CD4-positive, CD25-positive, alpha-beta regulatory T cell (primary cell): Measurements from ENCODE around the gene WNT7B. TPM values are rescaled to one million over a fixed set of nuclear protein-coding genes. Genes with fewer than 3 reads are reported as not detected.

ENCODE experiments used
- ATAC-seq, 2 donors: fragments of 150-1000 bp; cut with Tn5 transposase; one replicate each; pipeline ENCODE4 v1.10.0; 2021; ENCODE audit warnings: low read depth in 2 of 2, moderate number of reproducible peaks in 2 of 2, moderate library complexity in 1 of 2
- DNase-seq, 3 donors: peaks; one replicate each; pipeline versions ENCODE4 v3.0.0 to v3.0.0-alpha.2; 2012 to 2022; ENCODE audit warnings: mixed read lengths in 1 of 3
- H3K27ac ChIP-seq: one replicate; pipeline ENCODE4 v1.7.0; 2013; ENCODE audit warnings: mild to moderate bottlenecking, low read length; ENCODE audit not compliant: insufficient read depth, poor library complexity, severe bottlenecking
- H3K27me3 ChIP-seq: one replicate; pipeline ENCODE4 v1.7.0; 2013; ENCODE audit warnings: low read length; ENCODE audit not compliant: control insufficient read depth, insufficient read depth
- H3K36me3 ChIP-seq: one replicate; pipeline ENCODE4 v1.7.0; 2013; ENCODE audit warnings: mild to moderate bottlenecking, low read length, moderate library complexity; ENCODE audit not compliant: control insufficient read depth, insufficient read depth
- H3K4me1 ChIP-seq: 2 replicates; pipeline ENCODE4 v1.7.0; 2013; ENCODE audit warnings: mild to moderate bottlenecking, low read length; ENCODE audit not compliant: insufficient read depth, control insufficient read depth, poor library complexity, severe bottlenecking
- H3K4me3 ChIP-seq: one replicate; pipeline ENCODE4 v1.7.0; 2013; ENCODE audit warnings: low read depth, mild to moderate bottlenecking, low read length, moderate library complexity
- H3K9me3 ChIP-seq, 2 experiments: 1 replicate in 1 of 2; 2 replicates in 1 of 2; pipeline ENCODE4 v1.7.0; 2013; ENCODE audit warnings: low read length in 2 of 2, mild to moderate bottlenecking in 1 of 2, moderate library complexity in 1 of 2; ENCODE audit not compliant: control insufficient read depth in 2 of 2
- H3K27ac Mint-ChIP-seq, 3 donors: one replicate each; pipeline ENCODE4 v1.8.0; 2020 to 2022; ENCODE audit warnings: mild to moderate bottlenecking in 3 of 3, mixed read lengths in 3 of 3, moderate library complexity in 2 of 3
- H3K27me3 Mint-ChIP-seq: one replicate; pipeline ENCODE4 v1.8.0; 2022; ENCODE audit warnings: mild to moderate bottlenecking, mixed read lengths
- H3K36me3 Mint-ChIP-seq: one replicate; pipeline ENCODE4 v1.8.0; 2020; ENCODE audit warnings: mixed read lengths
- H3K4me1 Mint-ChIP-seq, 4 donors: one replicate each; pipeline ENCODE4 v1.8.0; 2020 to 2022; ENCODE audit warnings: mixed read lengths in 4 of 4, mild to moderate bottlenecking in 1 of 4
- H3K4me3 Mint-ChIP-seq, 4 donors: one replicate each; pipeline ENCODE4 v1.8.0; 2020 to 2022; ENCODE audit warnings: mild to moderate bottlenecking in 4 of 4, mixed read lengths in 4 of 4, moderate library complexity in 3 of 4
- H3K9me3 Mint-ChIP-seq, 7 donors: one replicate each; pipeline ENCODE4 v1.8.0; 2020 to 2022; ENCODE audit warnings: mixed read lengths in 7 of 7, mild to moderate bottlenecking in 3 of 7, moderate library complexity in 2 of 7
- polyA plus RNA-seq, 4 donors: library from polyadenylated mRNA; unstranded; fragments of 300-500 nt; fragmentation: Illumina TruSeq; gene quantifications; one replicate each; pipeline ENCODE4 v1.2.3, GENCODE V29; 2021
- total RNA-seq: library from RNA; stranded (reverse); gene quantifications from one replicate; pipeline ENCODE4 v1.2.3, GENCODE V29; 2022

Gene WNT7B
- total and polyA plus RNA-seq, 5 donors from 2014 or later: not detected

GRCh38 chr22:45949258-45949870 is 27.6 kb downstream of the WNT7B start:
- no peak overlapping the region for H3K4me3 ChIP-seq
- Mint-ChIP-seq H3K4me1 (peaks cover 0 to 3% (median 0%) of the 10 kb centered on the region in 4 donors), H3K4me3 (no peak overlapping the region), H3K27me3 (no peaks in the 10 kb centered on the region), H3K9me3 (peaks cover 0 to 2% (median 0%) of the 10 kb centered on the region in 7 donors), H3K27ac (no peak overlapping the region), H3K36me3 (no peaks in the 10 kb centered on the region)
- no peaks in the 10 kb centered on the region for H3K27me3 ChIP-seq
- no peaks in the 10 kb centered on the region for H3K36me3 ChIP-seq
- H3K27ac ChIP-seq: no peak overlapping the region
- H3K4me1 ChIP-seq: no peaks in the 10 kb centered on the region
- no peak for DNase-seq
- H3K9me3 ChIP-seq: no peaks in the 10 kb centered on the region
- no peak for ATAC-seq

GRCh38 chr22:45948081-45948648 is 28.8 kb downstream of the WNT7B start:
- Mint-ChIP-seq H3K4me3 (no peak overlapping the region), H3K27me3 (no peaks in the 10 kb centered on the region), H3K4me1 (peaks cover 0 to 3% (median 0%) of the 10 kb centered on the region in 4 donors), H3K9me3 (peaks cover 0 to 2% (median 0%) of the 10 kb centered on the region in 7 donors), H3K36me3 (no peaks in the 10 kb centered on the region), H3K27ac (no peak overlapping the region)
- Histone ChIP-seq H3K4me3 (no peak overlapping the region), H3K4me1 (no peaks in the 10 kb centered on the region), H3K27ac (no peak overlapping the region), H3K9me3 (no peaks in the 10 kb centered on the region), H3K36me3 (no peaks in the 10 kb centered on the region), H3K27me3 (no peaks in the 10 kb centered on the region)
- DNase-seq: no peak
- ATAC-seq: no peak

GRCh38 chr22:45946805-45947600 is 30.0 kb downstream of the WNT7B start:
- no peak overlapping the region for H3K4me3 Mint-ChIP-seq
- ATAC-seq: no peak
- no peaks in the 10 kb centered on the region for H3K36me3 ChIP-seq

DNA sequence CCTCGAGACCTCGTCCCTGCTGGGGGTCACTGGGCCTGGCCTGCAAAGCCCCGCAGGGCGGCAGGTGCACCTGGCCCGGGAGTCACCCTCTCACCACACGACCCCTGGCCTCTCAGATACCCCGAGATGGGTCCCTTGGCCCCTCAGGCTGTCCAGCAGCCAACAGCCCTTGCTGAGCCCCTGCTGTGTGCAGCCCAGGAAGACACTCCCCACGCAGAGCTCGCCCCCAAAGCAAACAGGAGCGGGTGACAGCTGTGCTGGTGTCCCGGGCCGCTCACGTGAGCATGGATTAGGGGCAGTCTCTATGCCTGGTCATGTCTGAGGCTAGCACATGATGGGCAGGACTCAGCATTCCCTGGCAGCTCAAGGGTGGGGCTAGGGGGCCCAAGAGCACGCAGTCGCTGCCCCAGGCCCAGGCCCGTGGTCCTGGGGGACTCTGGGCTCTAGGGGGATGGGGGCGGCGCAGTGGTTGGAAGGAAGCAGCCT is 31.3 kb downstream of the WNT7B start:
- Histone ChIP-seq H3K4me3 (no peak overlapping the region), H3K27ac (no peak overlapping the region), H3K36me3 (no peaks in the 10 kb centered on the region), H3K4me1 (no peaks in the 10 kb centered on the region), H3K9me3 (no peaks in the 10 kb centered on the region), H3K27me3 (no peaks in the 10 kb centered on the region)
- Mint-ChIP-seq H3K36me3 (no peaks in the 10 kb centered on the region), H3K4me1 (peaks cover 0 to 3% (median 0%) of the 10 kb centered on the region in 4 donors), H3K4me3 (no peak overlapping the region), H3K9me3 (peaks cover 0 to 2% (median 0%) of the 10 kb centered on the region in 7 donors), H3K27me3 (no peaks in the 10 kb centered on the region), H3K27ac (no peak overlapping the region)
- DNase-seq (no peak), ATAC-seq (no peak)

More at GRCh38 chr22:45946805-45947600, 30.0 kb downstream of the WNT7B start:
- Histone ChIP-seq H3K4me3 (no peak overlapping the region), H3K27me3 (no peaks in the 10 kb centered on the region), H3K4me1 (no peaks in the 10 kb centered on the region), H3K9me3 (no peaks in the 10 kb centered on the region), H3K27ac (no peak overlapping the region)
- Mint-ChIP-seq H3K4me1 (peaks cover 0 to 3% (median 0%) of the 10 kb centered on the region in 4 donors), H3K27me3 (no peaks in the 10 kb centered on the region), H3K9me3 (peaks cover 0 to 2% (median 0%) of the 10 kb centered on the region in 7 donors), H3K27ac (peak overlapping the region in 1 of 3 donors; percentile 59), H3K36me3 (no peaks in the 10 kb centered on the region)
- DNase-seq: no peak

DNA sequence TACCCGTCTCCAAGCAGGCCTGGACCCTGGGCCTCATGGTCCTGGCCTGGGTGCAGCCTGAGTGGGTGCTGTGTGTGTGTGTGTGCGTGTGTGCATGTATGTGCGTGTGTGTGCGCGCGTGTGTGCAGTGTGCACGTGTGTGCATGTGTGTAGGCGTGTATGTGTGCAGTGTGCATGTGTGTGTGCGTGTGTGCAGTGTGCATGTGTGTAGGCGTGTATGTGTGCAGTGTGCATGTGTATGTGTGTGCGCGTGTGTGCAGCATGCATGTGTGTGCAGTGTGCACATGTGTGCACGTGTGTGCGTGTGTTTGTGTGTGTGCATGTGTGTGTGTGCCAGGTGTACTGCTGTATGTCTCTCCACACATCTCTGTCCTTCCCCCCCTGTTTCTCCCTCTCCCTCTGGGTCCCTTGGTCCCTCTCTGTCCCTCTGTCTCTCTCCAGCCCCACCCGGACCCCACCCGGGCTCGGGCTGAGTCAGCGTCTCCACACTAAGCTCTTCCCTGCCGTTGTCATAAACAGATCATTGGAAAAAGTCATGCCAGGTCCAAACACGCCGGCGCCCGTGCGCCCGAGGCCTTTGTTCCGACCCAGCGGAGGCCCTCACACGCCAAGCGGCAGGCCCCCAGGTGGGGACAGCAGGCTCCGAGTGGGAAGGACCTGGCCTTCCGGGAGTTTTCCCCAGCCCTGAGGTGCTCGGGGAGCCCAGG is 34.0 kb downstream of the WNT7B start:
- no peak overlapping the region for H3K4me3 ChIP-seq
- Mint-ChIP-seq H3K36me3 (no peaks in the 10 kb centered on the region), H3K4me3 (no peak overlapping the region), H3K9me3 (peaks cover 0 to 2% (median 0%) of the 10 kb centered on the region in 7 donors), H3K4me1 (no peaks in the 10 kb centered on the region), H3K27ac (no peak overlapping the region), H3K27me3 (no peaks in the 10 kb centered on the region)
- H3K27me3 ChIP-seq: no peaks in the 10 kb centered on the region
- H3K9me3 ChIP-seq: peaks cover 0 to 3% of the 10 kb centered on the region in 2 experiments
- H3K36me3 ChIP-seq: no peaks in the 10 kb centered on the region
- no peaks in the 10 kb centered on the region for H3K4me1 ChIP-seq
- no peak for DNase-seq
- no peak for ATAC-seq
- H3K27ac ChIP-seq: no peak overlapping the region

- Histone ChIP-seq H3K4me1 (no peaks in the 10 kb centered on the region), H3K36me3 (no peaks in the 10 kb centered on the region), H3K4me3 (no peak overlapping the region), H3K9me3 (peaks cover 0 to 3% of the 10 kb centered on the region in 2 experiments), H3K27me3 (no peaks in the 10 kb centered on the region), H3K27ac (no peak overlapping the region)
- DNase-seq (no peak), ATAC-seq (no peak)
- H3K4me3 Mint-ChIP-seq: no peak overlapping the region
- H3K36me3 Mint-ChIP-seq: no peaks in the 10 kb centered on the region
- H3K9me3 Mint-ChIP-seq: peaks cover 0 to 4% (median 0%) of the 10 kb centered on the region in 7 donors
- H3K27ac Mint-ChIP-seq: no peak overlapping the region
- no peaks in the 10 kb centered on the region for H3K4me1 Mint-ChIP-seq
- H3K27me3 Mint-ChIP-seq: no peaks in the 10 kb centered on the region
These were observed 34.6 kb downstream of the WNT7B start for GRCh38 chr22:45942344-45942743.

DNA sequence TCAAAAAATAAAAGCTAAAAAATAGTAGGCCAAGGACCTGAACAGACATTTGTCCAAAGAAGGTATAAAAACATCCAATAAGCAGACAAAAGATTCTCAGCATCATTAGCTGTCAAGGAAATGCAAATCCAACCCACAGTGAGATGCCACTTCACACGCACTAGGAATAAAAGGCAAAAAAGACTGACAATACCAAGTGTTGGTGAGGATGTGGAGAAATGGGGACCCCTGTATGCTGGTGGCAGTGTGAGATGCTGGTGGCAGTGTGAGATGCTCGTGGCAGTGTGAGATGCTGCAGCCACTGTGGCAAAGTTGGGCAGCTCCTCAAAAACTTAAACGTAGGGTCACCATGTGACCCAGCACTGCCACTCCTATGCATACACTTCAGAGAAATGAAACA is 38.0 kb downstream of the WNT7B start:
- peaks cover 0 to 4% (median 2%) of the 10 kb centered on the region in 7 donors for H3K9me3 Mint-ChIP-seq
- peaks cover 5% of the 10 kb centered on the region for H3K27me3 Mint-ChIP-seq
- H3K36me3 Mint-ChIP-seq: no peaks in the 10 kb centered on the region
- no peak overlapping the region for H3K4me3 ChIP-seq
- no peaks in the 10 kb centered on the region for H3K36me3 ChIP-seq
- H3K9me3 ChIP-seq: peaks cover 0 to 3% of the 10 kb centered on the region in 2 experiments
- H3K27ac Mint-ChIP-seq: no peak overlapping the region
- no peak for DNase-seq
- H3K27ac ChIP-seq: no peak overlapping the region
- H3K4me1 ChIP-seq: no peaks in the 10 kb centered on the region
- H3K27me3 ChIP-seq: no peaks in the 10 kb centered on the region
- H3K4me3 Mint-ChIP-seq: no peak overlapping the region
- H3K4me1 Mint-ChIP-seq: no peaks in the 10 kb centered on the region
- no peak for ATAC-seq
